ENCODE results near the gene LATS2.

DNA sequence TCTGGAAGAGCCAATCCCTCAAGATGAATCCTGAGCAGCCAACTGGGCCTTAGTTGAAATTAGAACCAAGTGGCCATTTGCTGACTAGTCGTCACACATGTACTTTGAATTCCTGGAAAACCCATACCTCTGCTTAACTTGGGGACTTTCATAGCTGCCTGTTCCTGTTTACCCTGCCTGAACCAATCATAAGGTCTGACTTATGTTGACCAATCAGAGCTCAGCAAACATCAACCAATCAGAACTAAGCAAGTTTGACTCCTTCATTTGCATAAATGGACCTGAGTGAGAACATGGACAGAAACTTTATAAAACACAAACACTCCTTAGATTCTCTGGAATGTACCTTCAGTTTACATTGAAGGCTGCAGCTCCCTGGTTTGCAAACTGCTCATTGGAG lies 50.8 kb downstream of the LATS2 start:
- TF ChIP-seq, protein P1, sequence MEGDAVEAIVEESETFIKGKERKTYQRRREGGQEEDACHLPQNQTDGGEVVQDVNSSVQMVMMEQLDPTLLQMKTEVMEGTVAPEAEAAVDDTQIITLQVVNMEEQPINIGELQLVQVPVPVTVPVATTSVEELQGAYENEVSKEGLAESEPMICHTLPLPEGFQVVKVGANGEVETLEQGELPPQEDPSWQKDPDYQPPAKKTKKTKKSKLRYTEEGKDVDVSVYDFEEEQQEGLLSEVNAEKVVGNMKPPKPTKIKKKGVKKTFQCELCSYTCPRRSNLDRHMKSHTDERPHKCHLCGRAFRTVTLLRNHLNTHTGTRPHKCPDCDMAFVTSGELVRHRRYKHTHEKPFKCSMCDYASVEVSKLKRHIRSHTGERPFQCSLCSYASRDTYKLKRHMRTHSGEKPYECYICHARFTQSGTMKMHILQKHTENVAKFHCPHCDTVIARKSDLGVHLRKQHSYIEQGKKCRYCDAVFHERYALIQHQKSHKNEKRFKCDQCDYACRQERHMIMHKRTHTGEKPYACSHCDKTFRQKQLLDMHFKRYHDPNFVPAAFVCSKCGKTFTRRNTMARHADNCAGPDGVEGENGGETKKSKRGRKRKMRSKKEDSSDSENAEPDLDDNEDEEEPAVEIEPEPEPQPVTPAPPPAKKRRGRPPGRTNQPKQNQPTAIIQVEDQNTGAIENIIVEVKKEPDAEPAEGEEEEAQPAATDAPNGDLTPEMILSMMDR (IDR thresholded peaks at IDR 0.05; ENCODE audit: borderline replicate concordance, extremely low read depth, low read length, poor library complexity, severe bottlenecking): no peak
- TF ChIP-seq EZH2 (IDR thresholded peaks at IDR 0.05; ENCODE audit: borderline replicate concordance, low read depth, low read length, severe bottlenecking): no peak

All from DND-41 (cell line).